Activated effector memory CD4-positive, alpha-beta T cell treated with Interleukin-2 at 50 U/mL for 16 hours (primary cell): ENCODE results near the gene PRKCI.
"Not testable (repeated sequence)": the region's sequence is repeated elsewhere in the genome, so short reads cannot be mapped to it uniquely, and the experiment has no call there.

Source experiments
- DNase-seq: peaks from one replicate; pipeline ENCODE4 v3.0.0-alpha.2; 2020

Gene PRKCI

DNA sequence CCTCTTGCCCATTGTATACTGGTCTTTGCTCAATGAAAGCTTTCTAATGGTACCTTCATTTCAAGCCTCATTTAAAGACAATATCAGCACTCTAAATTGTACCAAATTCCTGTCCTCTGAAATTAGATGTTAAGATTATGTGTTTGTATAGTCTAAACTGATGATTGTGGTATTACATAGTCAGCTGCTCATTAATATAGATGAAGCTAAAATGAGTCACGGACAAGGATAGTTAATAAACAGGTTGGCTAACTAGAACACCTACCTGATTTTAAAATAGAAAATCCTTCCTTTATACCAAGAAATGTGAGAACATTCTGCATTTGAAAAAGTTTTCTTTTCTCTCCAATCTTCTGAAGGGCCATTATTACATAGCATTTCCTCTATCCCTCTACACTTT, 2.9 kb downstream of the PRKCI start:
- DNase-seq: no peak

DNA sequence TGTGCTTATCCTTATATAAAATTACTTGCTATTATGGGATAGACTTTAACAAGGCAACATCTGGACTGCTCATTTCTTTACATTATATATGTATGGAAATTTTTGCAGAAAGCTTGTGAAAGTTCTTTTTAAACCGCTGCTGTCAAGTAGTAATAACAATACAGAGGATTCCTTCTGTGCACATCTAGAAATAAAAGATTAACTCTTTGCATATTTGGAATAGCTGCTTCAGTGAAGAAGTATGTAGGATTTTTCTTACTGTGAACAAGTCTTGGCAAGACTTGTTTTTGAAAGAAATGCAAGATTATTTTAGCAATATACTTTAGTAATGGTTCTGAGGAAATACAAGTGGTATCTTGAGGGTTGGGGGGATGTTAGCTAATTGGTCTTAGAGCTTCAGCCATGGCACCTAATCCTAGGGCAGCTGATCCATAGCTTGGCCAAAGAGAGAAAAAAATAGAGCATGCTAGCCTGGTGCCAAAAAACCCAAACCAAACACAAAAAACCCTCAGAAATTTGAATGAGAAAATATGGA, 4.3 kb downstream of the PRKCI start:
- DNase-seq: no peak

DNA sequence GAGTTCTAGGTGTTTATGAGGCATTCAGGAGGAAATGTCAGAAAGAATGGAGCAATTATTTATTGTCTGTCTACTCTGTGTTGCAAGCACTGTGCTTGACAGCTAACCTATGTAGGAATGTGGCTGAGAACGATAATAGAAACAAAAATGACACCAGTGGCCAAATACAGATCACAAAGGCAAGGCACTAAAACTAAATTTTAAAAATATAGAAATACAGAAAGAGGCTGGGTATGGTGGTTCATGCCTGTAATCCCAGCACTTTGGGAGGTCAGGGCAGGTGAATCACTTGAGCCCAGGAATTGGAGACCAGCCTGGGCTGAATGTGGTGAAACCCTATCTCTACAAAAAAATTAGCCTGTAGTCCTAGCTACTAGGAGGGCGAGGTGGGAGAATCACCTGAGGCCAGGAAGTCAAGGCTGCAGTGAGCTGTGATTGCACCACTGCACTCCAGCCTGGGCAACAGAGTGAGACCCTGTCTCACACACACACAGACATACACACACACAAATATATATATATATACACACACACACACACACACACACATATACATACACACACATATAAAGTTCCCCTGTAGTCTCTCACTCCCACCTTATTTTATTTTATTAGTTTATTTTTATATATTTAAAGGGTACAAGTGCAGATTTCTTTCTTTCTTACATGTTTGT, 6.0 kb downstream of the PRKCI start:
- no peak for DNase-seq

DNA sequence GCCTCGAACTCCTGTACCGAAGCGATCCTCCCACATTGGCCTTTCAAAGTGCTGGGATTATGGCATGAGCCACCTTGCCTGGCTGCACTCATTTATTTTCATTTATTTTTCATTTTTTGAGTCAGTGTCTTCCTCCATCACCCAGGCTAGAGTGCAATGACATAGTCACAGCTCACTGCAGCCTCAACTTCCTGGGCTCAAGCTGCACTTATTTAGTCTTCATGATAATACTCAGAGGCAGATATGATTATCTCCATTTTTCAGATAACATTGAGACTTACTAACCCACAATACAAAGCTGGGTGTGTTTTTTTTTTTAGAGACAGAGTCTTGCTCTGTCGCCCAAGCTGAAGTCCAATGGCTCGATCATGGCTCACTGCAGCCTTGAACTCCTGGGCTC, 10.0 kb downstream of the PRKCI start:
- no peak for DNase-seq

DNA sequence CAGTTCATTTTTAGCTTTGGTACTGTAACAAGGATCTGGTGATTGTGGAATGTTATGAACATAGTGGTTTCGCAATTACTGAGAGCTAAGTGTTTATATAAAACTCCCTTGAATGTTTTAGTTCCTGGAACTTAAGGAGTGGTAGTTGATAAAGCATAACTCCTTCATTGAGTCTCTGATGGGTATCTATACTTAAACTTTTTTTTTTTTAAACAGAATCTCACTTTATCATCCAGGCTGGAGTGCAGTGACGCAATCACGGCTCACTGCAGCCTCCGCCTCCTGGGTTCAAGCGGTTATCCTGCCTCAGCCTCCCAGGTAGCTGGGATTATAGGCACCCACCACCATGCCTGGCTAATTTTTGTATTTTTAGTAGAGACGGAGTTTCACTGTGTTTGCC, 11.3 kb downstream of the PRKCI start:
- no peak for DNase-seq

DNA sequence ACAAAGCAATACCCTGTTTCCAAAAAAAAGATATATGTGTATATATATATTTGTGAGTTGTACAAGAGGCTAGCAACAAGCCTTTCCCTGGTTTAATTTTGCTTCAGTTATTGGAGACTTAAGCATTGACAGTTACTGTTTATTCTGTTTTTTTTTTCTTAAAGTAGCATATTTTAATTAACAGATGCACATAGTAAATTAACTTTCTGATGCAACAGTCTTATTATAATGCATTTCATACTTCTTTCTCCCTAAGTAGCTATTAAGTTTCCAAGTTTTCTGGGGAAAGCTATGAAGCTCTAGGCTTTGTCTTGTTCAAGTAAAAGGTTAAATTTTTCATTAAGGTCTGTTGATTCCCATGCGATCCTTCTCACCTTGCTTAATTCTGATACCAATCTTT, 17.9 kb downstream of the PRKCI start:
- DNase-seq: no peak

DNA sequence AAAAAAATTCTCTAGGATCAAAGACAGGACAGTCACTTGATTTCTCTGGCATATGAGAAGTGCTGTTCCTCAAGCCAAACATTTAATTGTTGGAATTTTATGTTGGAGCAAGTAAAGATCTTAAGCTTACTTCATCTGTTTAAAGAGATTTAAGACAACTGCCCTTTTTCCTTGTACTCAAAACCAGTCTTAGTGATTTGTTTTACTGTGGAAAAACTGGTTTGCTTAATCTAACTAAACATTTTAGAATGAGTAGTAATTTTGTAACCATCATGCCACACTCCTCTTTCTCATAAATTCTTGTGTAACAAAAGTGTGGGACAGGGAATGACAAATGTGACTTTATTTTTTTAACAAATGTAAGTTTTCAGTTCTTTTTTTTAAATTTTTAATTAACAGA, 18.4 kb downstream of the PRKCI start:
- no peak for DNase-seq

DNA sequence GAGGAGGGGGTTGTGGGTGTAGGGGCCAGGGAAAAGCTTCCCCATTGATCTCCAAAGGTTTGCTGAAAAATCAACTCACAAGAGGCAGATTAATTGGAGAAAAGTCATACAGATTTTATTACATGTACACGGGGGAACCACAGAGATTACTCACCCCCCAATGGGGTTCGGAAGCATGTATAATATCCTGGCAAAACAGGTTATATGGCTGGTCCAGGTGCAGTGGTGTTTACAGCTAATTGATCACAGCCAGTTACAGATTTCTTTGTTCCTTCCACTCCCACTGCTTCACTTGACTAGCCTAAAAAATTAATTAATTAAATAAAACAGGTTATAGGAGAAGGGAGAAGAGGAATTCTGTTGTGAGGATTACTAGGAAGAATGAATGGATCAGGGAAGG, 22.4 kb downstream of the PRKCI start:
- DNase-seq: no peak

DNA sequence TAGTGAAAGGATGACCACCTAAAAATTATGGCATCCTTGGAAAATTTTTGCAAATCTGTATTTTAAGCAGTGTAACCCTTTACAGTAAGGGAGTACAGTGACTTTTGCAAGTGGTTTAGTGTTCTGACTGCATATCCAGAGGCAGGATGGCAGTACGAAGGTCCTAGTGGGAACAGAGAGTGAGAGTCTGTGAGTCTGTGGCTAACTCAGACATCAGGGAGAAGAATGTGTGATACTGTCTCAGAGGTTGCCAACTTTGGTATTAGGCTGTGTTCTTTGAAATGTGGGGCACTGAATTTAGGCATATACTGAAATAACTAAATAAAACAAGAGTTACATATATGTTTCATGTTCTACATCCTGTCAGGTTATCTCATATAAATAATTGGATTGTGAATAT, 25.7 kb downstream of the PRKCI start:
- no peak for DNase-seq

DNA sequence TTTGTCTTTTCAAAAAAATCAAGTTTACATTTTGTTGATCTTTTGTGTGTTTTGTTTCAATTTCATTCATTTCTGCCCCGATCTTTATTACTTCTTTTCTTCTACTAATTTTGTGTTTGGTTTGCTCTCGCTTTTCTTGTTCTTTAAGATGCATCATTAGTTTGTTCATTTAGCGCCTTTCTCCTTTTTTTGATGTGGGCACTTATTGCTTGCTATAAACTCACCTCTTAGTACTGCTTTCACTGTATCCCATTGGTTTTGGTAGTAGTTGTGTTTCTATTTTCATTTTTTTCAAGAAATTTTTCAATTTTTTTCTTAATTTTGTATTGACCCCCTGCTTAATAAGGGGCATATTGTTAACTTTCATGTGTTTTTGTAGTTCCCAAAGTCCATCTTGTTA, 34.4 kb downstream of the PRKCI start:
- DNase-seq: no peak

DNA sequence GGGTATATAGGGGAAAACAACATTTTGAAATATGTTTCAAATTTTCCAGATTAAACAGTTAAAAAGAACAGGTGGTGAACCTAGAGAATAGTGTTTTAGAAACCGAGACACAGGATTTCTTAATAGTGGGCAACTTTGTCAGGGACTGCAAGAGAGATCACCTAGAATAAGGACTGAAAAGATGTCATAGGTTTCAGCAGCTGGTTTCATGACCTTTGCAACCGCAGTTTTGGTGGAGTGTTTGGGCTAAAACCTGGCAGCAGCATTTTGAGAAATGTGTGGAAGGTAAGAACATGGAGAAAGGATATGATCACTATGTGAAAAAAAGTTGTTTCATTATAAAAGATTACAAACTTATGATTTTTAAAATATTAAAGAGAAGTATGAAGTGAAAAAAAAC, 34.9 kb downstream of the PRKCI start:
- no peak for DNase-seq

DNA sequence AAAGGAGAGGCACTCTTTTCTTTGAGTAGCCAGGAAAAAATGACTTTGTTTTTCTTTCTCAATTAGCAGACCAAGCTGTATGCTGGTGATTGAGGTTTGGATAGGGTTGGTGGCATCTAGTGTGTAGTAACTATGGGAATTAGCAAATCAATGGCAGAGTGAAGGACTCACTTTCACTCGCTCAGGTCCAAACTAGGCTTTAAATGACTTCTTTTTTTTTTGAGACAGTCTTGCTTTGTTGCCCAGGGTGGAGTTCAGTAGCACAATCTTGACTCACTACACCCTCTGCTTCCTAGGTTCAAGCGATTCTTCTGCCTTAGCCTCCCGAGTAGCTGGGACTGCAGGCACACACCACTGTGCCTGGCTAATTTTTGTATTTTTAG, 35.9 kb downstream of the PRKCI start:
- no peak for DNase-seq

DNA sequence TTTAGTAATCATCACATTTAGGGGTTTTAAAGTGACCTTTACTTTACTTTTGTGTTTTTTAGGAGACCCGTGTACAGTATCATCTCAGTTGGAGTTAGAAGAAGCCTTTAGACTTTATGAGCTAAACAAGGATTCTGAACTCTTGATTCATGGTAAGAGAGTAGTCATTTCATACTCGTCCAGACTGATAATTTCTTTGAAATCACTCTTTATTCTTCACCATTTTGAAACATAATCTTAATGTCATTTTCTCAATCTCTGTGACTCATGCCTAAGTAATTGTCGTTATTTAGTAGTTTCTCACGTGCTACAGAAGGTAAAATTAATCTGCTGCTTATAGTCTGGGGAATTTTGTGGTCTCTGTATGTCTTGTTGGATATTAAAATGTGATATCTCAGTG, 37.7 kb downstream of the PRKCI start:
- DNase-seq: no peak

DNA sequence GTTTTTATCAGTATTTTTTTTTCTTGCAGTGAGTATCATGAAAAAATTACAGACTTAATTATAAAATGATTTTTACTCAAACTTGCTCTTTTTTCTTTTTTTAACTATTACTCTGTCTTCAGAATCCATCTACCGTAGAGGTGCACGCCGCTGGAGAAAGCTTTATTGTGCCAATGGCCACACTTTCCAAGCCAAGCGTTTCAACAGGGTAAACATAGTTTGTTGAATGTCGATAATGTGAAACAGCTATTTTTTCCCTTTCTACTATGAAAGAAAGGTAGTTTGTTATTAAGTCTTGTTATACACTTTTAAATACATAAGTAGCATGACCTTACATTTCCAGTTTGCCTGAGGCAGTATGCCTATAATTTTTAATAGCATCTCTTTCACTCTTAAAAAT, 45.6 kb downstream of the PRKCI start:
- no peak for DNase-seq

DNA sequence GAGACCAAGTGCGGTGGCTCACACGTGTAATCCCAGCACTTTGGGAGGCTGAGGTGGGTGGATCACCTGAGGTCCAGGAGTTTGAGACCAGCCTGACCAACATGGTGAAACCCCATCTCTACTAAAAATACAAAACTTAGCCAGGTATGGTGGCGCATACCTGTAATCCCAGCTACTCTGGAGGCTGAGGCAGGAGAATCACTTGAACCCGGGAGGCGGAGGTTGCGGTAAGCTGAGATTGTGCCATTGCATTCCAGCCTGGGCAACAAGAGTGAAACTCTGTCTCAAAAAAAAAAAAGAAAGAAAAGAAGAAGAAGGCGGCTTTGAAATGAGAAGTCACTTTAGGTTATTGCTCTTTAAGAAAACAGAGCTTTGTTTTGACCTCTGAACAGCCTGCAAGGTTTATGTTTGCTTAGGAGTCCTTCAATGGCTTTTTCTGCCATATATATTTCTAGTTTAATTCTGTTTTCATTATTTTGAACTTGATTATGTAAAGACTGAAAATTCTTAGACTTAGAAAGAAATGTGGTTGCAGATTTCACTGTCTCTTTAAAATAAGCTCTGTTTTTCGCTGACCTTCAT, 47.5 kb downstream of the PRKCI start:
- DNase-seq: not testable (repeated sequence)

DNA sequence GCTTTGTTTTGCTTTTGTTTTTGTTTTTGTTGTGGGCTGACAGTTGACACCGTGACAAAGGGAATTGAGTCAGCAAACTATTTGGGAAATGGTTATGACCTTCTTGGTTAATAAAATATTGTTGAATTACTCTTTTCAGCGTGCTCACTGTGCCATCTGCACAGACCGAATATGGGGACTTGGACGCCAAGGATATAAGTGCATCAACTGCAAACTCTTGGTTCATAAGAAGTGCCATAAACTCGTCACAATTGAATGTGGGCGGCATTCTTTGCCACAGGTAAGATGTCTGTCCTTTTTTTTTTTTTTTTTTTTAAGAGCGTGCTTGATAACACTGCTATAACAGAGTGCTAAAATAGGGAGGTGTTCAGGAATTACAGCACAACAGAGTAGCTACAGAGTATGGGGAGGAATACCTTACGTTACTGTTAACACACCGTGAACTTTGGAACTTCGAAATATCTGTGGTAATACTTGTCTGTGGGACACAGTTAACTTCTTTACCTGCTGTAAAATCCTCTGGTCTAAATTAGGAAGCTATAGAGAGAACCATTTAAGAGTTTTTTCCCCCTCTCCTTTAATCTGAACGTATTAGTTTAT, 48.2 kb downstream of the PRKCI start:
- no peak for DNase-seq

DNA sequence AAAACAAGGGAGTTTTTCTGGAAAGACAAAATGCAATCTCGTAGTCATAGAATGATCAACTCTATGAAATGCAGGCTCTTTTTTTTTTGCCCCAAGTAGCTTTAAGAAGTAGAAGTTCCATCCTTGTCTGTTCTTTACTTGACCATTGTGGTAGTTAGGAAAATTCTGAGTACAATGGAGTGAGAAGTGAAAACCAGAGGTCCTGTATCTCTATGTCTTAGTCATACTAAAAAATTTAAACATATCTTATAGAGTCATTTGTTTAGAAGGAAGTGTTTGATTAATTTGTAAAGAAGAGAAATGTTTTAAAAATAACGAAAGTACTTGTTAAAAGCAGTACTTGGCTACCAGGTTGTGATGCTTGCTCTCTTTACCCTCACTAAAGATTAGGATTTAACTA, 52.4 kb downstream of the PRKCI start:
- no peak for DNase-seq

DNA sequence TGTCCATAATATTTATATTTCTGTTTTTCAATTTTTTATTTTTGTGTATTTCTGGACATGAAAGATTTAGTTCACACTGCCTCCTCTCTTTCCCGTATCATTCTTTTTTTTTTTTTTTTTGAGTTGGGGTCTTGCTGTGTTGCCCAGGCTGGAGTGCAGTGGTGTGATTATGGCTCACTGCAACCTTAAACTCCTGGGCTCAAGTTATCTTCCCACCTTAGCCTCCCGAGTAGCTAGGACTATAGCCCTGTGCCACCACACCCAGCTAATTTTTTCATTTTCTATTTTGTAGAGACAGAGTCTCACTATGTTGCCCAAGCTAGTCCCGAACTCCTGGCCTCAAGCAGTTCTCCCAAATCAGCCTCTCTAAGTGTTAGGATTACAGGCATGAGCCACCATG, 53.6 kb downstream of the PRKCI start:
- no peak for DNase-seq

DNA sequence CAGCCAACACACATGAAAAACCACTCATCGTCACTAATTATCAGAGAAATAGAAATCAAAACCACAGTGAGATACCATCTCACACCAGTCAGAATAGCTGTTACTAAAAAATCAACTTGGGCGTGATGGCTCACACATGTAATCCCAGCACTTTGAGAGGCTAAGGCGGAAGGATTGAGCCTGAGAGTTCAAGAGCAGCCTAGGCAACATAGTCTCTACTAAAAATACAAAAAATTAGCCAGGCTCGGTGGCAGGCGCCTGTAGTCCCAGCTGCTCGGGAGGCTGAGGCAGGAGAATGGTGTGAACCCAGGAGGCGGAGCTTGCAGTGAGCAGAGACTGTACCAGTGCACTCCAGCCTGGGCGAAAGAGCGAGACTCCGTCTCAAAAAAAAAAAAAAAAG, 55.1 kb downstream of the PRKCI start:
- not testable (repeated sequence) for DNase-seq

DNA sequence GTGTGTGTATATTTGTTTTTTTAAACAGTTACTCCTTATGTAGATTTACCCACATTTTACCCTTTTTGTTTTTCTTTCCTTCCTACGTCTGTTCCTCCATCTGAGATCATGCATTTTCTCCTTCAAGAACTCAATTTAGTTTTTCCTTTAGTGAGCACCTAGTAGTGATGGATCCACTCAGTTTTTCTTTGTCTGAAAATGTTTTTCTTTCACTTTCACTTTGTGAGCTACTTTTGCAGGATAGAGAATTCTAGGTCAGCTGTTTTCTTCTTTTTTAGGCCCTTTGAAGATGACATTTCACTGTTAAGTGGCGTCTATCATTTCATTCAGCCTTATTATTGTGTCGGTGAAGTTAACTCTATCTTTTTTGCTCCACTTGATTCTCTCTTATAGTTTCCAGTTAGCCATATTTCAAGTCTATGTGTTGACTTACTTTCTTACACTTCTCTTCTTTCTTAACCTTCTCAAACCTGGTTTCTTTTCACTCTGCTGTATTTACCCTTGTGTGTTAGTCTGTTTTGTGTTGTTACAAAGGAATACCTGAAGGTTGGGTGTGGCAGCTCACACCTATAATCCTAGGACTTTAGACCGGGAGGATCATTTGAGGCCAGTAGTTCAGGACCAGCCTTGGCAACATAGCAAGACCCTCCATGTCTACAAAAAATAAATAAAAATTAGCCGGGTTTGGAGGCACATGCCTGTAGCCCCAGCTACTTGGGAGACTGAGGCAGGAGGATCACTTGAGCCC, 55.8 kb downstream of the PRKCI start:
- DNase-seq: no peak

DNA sequence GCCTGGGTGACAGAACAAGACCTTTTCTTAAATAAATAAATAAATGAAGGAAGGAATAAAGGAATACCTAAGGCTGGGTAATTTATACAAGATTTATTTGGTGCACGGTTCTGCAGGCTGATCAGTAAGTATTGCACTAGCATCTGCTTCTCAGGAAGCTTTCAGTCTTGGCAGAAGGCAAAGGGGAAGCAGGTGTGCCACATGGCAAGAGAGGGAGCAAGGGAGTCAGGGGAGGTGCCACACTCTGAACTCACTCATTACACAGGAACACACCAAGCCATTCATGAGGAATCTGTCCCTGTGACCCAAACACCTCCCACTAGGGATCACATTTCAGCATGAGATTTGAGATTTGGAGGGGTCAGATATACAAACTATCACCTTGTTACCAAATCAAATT, 56.4 kb downstream of the PRKCI start:
- no peak for DNase-seq

DNA sequence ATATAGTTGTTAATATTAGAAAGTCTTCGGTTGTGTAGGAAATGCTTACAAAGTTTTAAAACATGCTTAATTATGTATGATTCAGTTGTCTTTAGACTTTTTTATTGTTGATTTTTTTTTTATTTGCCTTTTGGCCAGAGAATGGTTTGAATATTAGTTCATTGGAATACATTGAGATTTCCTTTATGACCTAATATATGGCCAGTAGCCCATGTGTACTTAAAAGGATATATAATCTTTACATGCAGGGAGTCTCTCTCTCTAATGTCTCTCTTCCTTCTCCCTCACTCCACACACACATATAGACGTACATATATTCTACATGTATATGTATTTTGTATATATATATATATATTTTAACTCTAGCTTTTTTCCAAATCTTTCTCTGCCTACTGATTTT, 68.0 kb downstream of the PRKCI start:
- DNase-seq: no peak

DNA sequence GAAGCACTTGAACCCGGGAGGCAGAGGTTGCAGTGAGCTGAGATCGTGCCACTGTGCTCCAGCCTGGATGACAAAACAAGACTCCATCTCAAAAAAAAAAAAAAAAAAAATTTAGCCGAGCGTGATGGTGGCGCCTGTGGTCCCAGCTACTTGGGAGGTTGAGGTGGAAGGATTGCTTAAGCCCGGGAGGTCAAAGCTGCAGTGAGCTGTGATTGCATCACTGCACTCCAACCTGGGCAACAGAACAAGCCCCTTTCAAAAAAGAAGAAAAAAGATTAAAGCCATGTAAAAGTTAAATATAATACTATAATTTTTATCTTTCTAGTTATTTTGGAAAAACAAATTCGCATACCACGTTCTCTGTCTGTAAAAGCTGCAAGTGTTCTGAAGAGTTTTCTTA, 73.4 kb downstream of the PRKCI start:
- DNase-seq: no peak

DNA sequence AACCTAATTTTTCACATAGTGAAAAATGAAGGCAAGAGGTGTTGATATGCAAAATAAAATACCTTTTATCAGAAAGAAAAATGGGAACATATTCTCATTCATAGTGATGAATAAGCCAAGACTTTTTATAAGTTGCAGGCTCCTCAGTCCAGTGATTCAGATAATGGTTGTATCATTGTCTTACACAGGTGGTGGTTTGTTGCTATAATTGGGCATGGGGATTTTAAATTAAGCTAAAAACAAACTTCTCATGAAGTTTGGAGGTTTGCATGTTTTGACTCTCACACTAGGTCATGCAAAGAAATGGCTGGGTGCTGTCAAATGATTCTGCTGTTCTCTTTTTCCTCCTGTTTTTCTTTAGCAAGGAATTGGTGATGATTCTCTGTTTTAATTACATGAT, 74.5 kb downstream of the PRKCI start:
- no peak for DNase-seq
